Occipital lobe (tissue), 2 donors: ENCODE results near the gene PLPP4. TPM values are rescaled to one million over a fixed set of nuclear protein-coding genes. Genes with fewer than 3 reads are reported as not detected.

Experiments used
- DNase-seq: peaks from one replicate; lab custom pipeline; 2025; lab: John Stamatoyannopoulos, UW
- total RNA-seq: library from RNA; depleted of rRNA; stranded (reverse); fragments of >200 nt; gene quantifications from one replicate; pipeline ENCODE4 v1.2.3, GENCODE V29; 2014

The PLPP4 gene
- total RNA-seq, 1 donor from 2014 or later = 20.4 TPM

- no peak for DNase-seq
Measured at GRCh38 chr10:120575411-120575810, 118.4 kb downstream of the PLPP4 start.

- DNase-seq = no peak
Measured at GRCh38 chr10:120578134-120578533, 121.1 kb downstream of the PLPP4 start.

- no peak for DNase-seq
Measured at GRCh38 chr10:120578890-120579289, 121.9 kb downstream of the PLPP4 start.

- DNase-seq = no peak
Measured at GRCh38 chr10:120580918-120581895, 124.2 kb downstream of the PLPP4 start.

GRCh38 chr10:120582753-120583152 is 125.7 kb downstream of the PLPP4 start:
- DNase-seq = no peak

- DNase-seq = no peak
Measured at GRCh38 chr10:120583424-120584108, 126.5 kb downstream of the PLPP4 start.

GRCh38 chr10:120584786-120585185 is 127.8 kb downstream of the PLPP4 start:
- no peak for DNase-seq

GRCh38 chr10:120586471-120586872 is 129.4 kb downstream of the PLPP4 start:
- DNase-seq = no peak

- DNase-seq = no peak
Measured at GRCh38 chr10:120587061-120587460, 130.0 kb downstream of the PLPP4 start.

GRCh38 chr10:120588311-120588710 is 131.3 kb downstream of the PLPP4 start:
- DNase-seq = no peak

GRCh38 chr10:120593693-120594092 is 136.7 kb downstream of the PLPP4 start:
- DNase-seq = no peak

GRCh38 chr10:120597902-120598301 is 140.9 kb downstream of the PLPP4 start:
- DNase-seq = no peak

- DNase-seq = no peak
Measured at GRCh38 chr10:120598386-120598785, 141.4 kb downstream of the PLPP4 start.

GRCh38 chr10:120599200-120599724 is 142.2 kb downstream of the PLPP4 start:
- no peak for DNase-seq

- DNase-seq = no peak
Measured at GRCh38 chr10:120600871-120601649, 144.0 kb downstream of the PLPP4 start.

GRCh38 chr10:120601999-120602398 is 145.0 kb downstream of the PLPP4 start:
- DNase-seq = no peak

GRCh38 chr10:120605410-120605809 is 148.4 kb downstream of the PLPP4 start:
- DNase-seq = no peak

GRCh38 chr10:120606051-120606764 is 149.2 kb downstream of the PLPP4 start:
- no peak for DNase-seq

- DNase-seq = no peak
Measured at GRCh38 chr10:120607016-120607709, 150.1 kb downstream of the PLPP4 start.
